ENCODE measurements around the gene DPP6.

Gene DPP6

GRCh38 chr7:154620141-154620755, 568.0 kb downstream of the DPP6 start:
- TF ChIP-seq FOXM1 (IDR thresholded peaks at IDR 0.05; ENCODE audit: borderline replicate concordance, low read depth) (no peak), EP300 (IDR thresholded peaks at IDR 0.05; ENCODE audit: borderline replicate concordance) (no peak), TAF1 (IDR thresholded peaks at IDR 0.05; ENCODE audit: low read depth) (no peak), TEAD4 (IDR thresholded peaks at IDR 0.05) (no peak), MAX (IDR thresholded peaks at IDR 0.05) (no peak), RAD21 (IDR thresholded peaks at IDR 0.05; ENCODE audit: low read depth) (no peak), CREB1 (IDR thresholded peaks at IDR 0.05; ENCODE audit: low read depth) (no peak), NFIC (IDR thresholded peaks at IDR 0.05) (no peak), ZBTB7A (IDR thresholded peaks at IDR 0.05; ENCODE audit: low read depth) (no peak), CEBPB (IDR thresholded peaks at IDR 0.05) (no peak), EGR1 (IDR thresholded peaks at IDR 0.05) (no peak), TCF12 (IDR thresholded peaks at IDR 0.05; ENCODE audit: low read depth) (no peak), YY1 (IDR thresholded peaks at IDR 0.05; ENCODE audit: low read depth) (no peak), REST (IDR thresholded peaks at IDR 0.05; ENCODE audit: low read depth) (no peak), USF1 (IDR thresholded peaks at IDR 0.05) (no peak)

GRCh38 chr7:154623399-154623798, 571.2 kb downstream of the DPP6 start:
- TF ChIP-seq TCF12 (IDR thresholded peaks at IDR 0.05; ENCODE audit: low read depth): no peak
- no peak for TF ChIP-seq MAX (IDR thresholded peaks at IDR 0.05)
- TF ChIP-seq REST (IDR thresholded peaks at IDR 0.05; ENCODE audit: low read depth): no peak
- TF ChIP-seq CEBPB (IDR thresholded peaks at IDR 0.05): no peak
- TF ChIP-seq YY1 (IDR thresholded peaks at IDR 0.05; ENCODE audit: low read depth): no peak
- TF ChIP-seq RAD21 (IDR thresholded peaks at IDR 0.05; ENCODE audit: low read depth): no peak
- no peak for TF ChIP-seq EP300 (IDR thresholded peaks at IDR 0.05; ENCODE audit: borderline replicate concordance)
- no peak for TF ChIP-seq TAF1 (IDR thresholded peaks at IDR 0.05; ENCODE audit: low read depth)
- no peak for TF ChIP-seq FOXM1 (IDR thresholded peaks at IDR 0.05; ENCODE audit: borderline replicate concordance, low read depth)
- TF ChIP-seq EGR1 (IDR thresholded peaks at IDR 0.05): no peak
- TF ChIP-seq TEAD4 (IDR thresholded peaks at IDR 0.05): no peak
- no peak for TF ChIP-seq CREB1 (IDR thresholded peaks at IDR 0.05; ENCODE audit: low read depth)
- TF ChIP-seq USF1 (IDR thresholded peaks at IDR 0.05): no peak
- no peak for TF ChIP-seq NFIC (IDR thresholded peaks at IDR 0.05)
- TF ChIP-seq ZBTB7A (IDR thresholded peaks at IDR 0.05; ENCODE audit: low read depth): no peak

GRCh38 chr7:154627646-154628290, 575.6 kb downstream of the DPP6 start:
- TF ChIP-seq NFIC (IDR thresholded peaks at IDR 0.05): no peak
- TF ChIP-seq RAD21 (IDR thresholded peaks at IDR 0.05; ENCODE audit: low read depth): no peak
- no peak for TF ChIP-seq REST (IDR thresholded peaks at IDR 0.05; ENCODE audit: low read depth)
- no peak for TF ChIP-seq TAF1 (IDR thresholded peaks at IDR 0.05; ENCODE audit: low read depth)
- no peak for TF ChIP-seq MAX (IDR thresholded peaks at IDR 0.05)
- TF ChIP-seq EGR1 (IDR thresholded peaks at IDR 0.05): no peak
- no peak for TF ChIP-seq CEBPB (IDR thresholded peaks at IDR 0.05)
- no peak for TF ChIP-seq EP300 (IDR thresholded peaks at IDR 0.05; ENCODE audit: borderline replicate concordance)
- TF ChIP-seq TEAD4 (IDR thresholded peaks at IDR 0.05): no peak
- no peak for TF ChIP-seq CREB1 (IDR thresholded peaks at IDR 0.05; ENCODE audit: low read depth)
- TF ChIP-seq ZBTB7A (IDR thresholded peaks at IDR 0.05; ENCODE audit: low read depth): no peak
- no peak for TF ChIP-seq TCF12 (IDR thresholded peaks at IDR 0.05; ENCODE audit: low read depth)
- no peak for TF ChIP-seq FOXM1 (IDR thresholded peaks at IDR 0.05; ENCODE audit: borderline replicate concordance, low read depth)
- no peak for TF ChIP-seq YY1 (IDR thresholded peaks at IDR 0.05; ENCODE audit: low read depth)
- no peak for TF ChIP-seq USF1 (IDR thresholded peaks at IDR 0.05)

Data from Ishikawa (cell line).